ENCODE measurements around the gene AP3D1. TPM values are rescaled to one million over a fixed set of nuclear protein-coding genes. Genes with fewer than 3 reads are reported as not detected.

The AP3D1 gene
- total and polyA plus RNA-seq, 9 of the 15 experiments (the other 6 are each of a cell fraction or from before 2014, with no cell fraction given): 1.2 to 86.1 (median 35.9) TPM

GRCh38 chr19:2057484-2058469 is 93.6 kb downstream of the AP3D1 start (continued):
- no peak for TF ChIP-seq CLOCK (CRISPR knock-in tag; IDR thresholded peaks at IDR 0.05; ENCODE audit: borderline replicate concordance)
- TF ChIP-seq ZNF592 (IDR thresholded peaks at IDR 0.05): peak; percentile 41
- TF ChIP-seq MTF1 (CRISPR knock-in tag; IDR thresholded peaks at IDR 0.05; ENCODE audit: borderline replicate concordance): no peak
- no peak for TF ChIP-seq TCF15 (CRISPR knock-in tag; IDR thresholded peaks at IDR 0.05)
- TF ChIP-seq WHSC1 (IDR thresholded peaks at IDR 0.05; ENCODE audit: low read length): peak; percentile 79
